ENCODE results near the gene JPH4.
"Not testable (repeated sequence)": the region's sequence is repeated elsewhere in the genome, so short reads cannot be mapped to it uniquely, and the experiment has no call there.

JPH4 gene

GRCh38 chr14:23600322-23600707, 21.7 kb upstream of the JPH4 start:
- H3K4me1 Mint-ChIP-seq = no peaks in the 10 kb centered on the region
- H3K9me3 Mint-ChIP-seq = no peaks in the 10 kb centered on the region
- no peak overlapping the region for H3K4me3 Mint-ChIP-seq
- H3K27me3 Mint-ChIP-seq = no peaks in the 10 kb centered on the region
- H3K27ac Mint-ChIP-seq = no peak overlapping the region
- H3K36me3 Mint-ChIP-seq = no peaks in the 10 kb centered on the region

DNA sequence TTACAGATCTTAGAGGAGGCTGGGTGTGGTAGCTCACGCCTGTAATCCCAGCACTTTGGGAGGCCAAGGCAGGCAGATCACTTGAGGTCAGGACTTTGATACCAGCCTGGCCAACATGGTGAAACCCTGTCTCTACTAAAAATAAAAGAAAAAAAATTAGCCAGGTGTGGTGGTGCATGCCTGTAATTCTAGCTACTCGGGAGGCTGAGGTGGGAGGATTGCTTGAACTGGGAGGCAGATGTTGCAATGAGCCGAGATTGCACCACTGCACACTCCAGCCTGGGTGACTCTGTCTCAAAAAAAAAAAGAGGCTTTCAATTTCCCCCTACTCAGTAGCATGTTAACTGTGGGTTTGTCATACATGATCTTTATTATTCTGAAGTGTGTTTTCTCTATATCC, 15.6 kb upstream of the JPH4 start:
- not testable (repeated sequence) for H3K4me1 Mint-ChIP-seq, H3K9me3 Mint-ChIP-seq, H3K27me3 Mint-ChIP-seq, H3K27ac Mint-ChIP-seq, H3K36me3 Mint-ChIP-seq, H3K4me3 Mint-ChIP-seq

DNA sequence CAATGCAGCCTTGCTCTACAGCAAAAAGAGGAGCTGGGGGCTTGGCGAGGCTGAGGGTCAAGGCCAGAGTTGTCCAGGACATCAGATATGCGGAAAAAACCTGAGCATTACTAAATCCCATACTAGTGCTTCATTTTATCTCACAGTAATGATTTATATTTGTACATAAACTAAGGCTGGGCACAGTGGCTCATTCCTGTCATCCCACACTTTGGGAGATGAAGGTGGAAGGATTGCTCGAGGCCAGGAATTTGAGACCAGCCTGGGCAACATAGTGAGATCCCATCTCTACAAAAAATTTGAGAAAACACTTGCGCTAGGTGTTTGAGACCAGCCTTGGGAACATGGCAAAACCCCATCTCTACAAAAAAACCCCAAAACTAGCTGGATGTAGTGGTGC, 11.6 kb upstream of the JPH4 start:
- Mint-ChIP-seq H3K27ac (no peak overlapping the region), H3K4me3 (no peak overlapping the region), H3K27me3 (peaks cover 2% of the 10 kb centered on the region), H3K4me1 (peaks cover 11% of the 10 kb centered on the region), H3K9me3 (no peaks in the 10 kb centered on the region), H3K36me3 (no peaks in the 10 kb centered on the region)

GRCh38 chr14:23589606-23590005, 11.0 kb upstream of the JPH4 start:
- Mint-ChIP-seq H3K9me3 (no peaks in the 10 kb centered on the region), H3K27ac (no peak overlapping the region)

DNA sequence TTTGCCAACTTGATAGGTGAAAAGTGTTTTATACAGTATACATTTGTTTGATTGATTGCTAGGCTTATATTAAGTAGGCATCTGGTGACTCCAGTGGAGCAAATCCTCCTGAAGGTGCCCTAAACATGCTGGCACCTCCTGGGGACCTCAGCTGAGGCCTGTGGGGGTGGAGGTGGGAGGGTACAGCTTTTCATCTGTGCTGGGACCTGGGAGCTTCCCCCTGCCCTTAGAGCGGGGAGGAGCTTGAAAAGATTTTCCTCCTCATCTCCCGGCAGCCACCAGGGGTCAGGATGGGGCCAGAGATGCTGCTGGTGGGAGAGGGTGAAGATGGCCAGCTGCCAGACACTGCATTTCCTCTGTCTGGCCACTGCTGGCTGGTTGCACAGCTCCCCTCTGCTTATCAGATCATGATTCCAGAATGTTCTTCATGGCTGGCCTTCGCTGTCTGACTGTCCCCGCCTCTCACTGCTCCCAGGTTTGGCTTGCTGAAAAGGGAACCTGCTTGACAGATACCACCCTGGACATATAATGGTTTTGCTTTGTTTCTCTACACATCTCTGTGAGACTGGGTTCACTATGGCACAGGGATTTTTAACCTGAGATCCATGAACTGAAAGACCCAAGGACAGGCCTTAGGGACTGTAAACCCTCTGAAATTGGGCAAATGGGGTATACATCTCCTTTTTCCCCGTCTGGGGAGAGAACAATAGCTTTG, 10.5 kb upstream of the JPH4 start:
- H3K9me3 Mint-ChIP-seq = no peaks in the 10 kb centered on the region
- peaks cover 2% of the 10 kb centered on the region for H3K27me3 Mint-ChIP-seq
- H3K4me1 Mint-ChIP-seq = peaks cover 11% of the 10 kb centered on the region

More at GRCh38 chr14:23589606-23590005, 11.0 kb upstream of the JPH4 start:
- H3K36me3 Mint-ChIP-seq = no peaks in the 10 kb centered on the region
- peaks cover 2% of the 10 kb centered on the region for H3K27me3 Mint-ChIP-seq
- peaks cover 11% of the 10 kb centered on the region for H3K4me1 Mint-ChIP-seq
- H3K4me3 Mint-ChIP-seq = no peak overlapping the region

DNA sequence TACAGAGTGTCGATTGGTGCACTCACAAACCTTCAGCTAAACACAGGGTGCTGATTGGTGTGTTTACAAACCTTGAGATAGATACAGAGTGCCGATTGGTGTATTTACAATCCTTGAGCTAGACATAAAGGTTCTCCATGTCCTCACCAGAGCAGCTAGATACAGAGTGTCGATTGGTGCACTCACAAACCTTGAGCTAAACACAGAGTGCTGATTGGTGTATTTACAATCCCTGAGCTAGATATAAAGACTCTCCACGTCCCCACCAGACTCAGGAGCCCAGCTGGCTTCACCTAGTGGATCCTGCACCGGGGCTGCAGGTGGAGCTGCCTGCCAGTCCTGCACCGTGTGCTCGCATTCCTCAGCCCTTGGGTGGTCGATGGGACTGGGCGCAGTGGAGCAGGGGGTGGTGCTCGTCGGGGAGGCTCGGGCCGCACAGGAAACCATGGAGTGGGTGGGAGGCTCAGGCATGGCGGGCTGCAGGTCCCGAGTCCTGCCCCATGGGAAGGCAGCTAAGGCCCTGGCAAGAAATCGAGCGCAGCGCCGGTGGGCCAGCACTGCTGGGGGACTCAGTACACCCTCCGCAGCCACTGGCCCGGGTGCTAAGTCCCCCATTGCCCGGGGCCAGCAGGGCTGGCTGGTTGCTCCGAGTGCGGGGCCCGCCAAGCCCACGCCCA, 6.1 kb upstream of the JPH4 start:
- not testable (repeated sequence) for H3K4me3 Mint-ChIP-seq, H3K27ac Mint-ChIP-seq, H3K9me3 Mint-ChIP-seq, H3K36me3 Mint-ChIP-seq
- Mint-ChIP-seq H3K27me3 (peaks cover 17% of the 10 kb centered on the region), H3K4me1 (peaks cover 11% of the 10 kb centered on the region)

More for the DNA sequence above, 10.5 kb upstream of the JPH4 start:
- no peak overlapping the region for H3K4me3 Mint-ChIP-seq
- no peak overlapping the region for H3K27ac Mint-ChIP-seq
- H3K36me3 Mint-ChIP-seq = no peaks in the 10 kb centered on the region

- H3K4me3 Mint-ChIP-seq, H3K4me1 Mint-ChIP-seq, H3K9me3 Mint-ChIP-seq, H3K27ac Mint-ChIP-seq, H3K36me3 Mint-ChIP-seq: not testable (repeated sequence)
- peaks cover 21% of the 10 kb centered on the region for H3K27me3 Mint-ChIP-seq
These were observed 5.4 kb upstream of the JPH4 start for GRCh38 chr14:23583761-23584526.

DNA sequence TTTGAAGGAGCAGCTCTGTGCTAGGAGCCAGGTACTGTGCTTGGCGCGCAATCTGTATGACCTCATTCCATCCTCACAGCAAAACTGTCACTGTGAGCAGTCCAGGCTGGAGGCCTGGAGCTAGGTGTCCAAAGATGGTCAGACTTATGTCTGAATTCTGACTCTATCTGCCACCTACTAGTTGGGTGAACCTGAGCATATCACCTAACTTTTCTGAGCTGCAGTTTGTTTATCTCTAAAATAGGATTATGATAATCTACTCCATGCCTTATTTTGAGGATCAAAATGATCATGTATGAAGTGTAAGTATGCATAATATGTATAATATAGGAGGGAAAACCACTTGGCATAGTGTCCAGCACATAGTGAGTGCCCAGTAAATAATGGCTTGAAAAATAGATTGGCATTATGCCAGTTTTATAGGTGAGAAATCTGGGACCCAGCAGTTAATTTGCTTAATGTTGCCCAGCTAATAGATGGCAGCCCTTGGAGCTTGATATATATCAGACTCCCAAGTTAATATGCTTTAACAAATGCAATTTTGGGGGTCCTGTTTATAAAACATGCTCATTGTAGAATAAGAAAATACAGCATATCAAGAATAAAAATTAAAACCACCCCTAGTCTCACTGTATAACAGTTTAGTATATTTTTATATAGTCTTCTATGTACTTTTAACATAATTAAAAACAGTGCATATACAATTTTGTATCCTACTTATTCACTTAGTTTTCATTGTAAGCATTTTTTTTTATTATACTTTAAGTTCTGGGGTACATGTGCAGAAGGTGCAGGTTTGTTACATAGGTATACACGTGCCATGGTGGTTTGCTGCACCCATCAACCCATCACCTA, 4.5 kb upstream of the JPH4 start:
- no peak overlapping the region for H3K4me3 Mint-ChIP-seq
- H3K4me1 Mint-ChIP-seq = peaks cover 4% of the 10 kb centered on the region
- no peaks in the 10 kb centered on the region for H3K9me3 Mint-ChIP-seq
- peaks cover 27% of the 10 kb centered on the region for H3K27me3 Mint-ChIP-seq
- no peaks in the 10 kb centered on the region for H3K36me3 Mint-ChIP-seq
- H3K27ac Mint-ChIP-seq = no peak overlapping the region

DNA sequence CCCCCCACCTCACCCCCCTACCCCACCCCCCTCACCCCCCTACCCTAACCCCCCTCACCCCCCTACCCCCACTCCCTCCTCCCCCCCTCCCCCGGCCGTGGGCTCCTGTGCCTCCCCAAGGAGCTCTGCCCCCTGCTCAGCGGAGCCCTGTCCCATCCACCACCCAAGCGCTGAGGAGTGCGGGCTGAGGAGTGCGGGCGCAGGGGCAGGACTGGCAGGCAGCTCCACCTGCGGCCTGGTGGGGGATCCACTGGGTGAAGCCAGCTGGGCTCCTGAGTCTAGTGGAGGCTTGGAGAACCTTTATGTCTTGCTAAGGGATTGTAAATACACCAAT, 2.3 kb upstream of the JPH4 start:
- Mint-ChIP-seq H3K4me3 (no peak overlapping the region), H3K27me3 (peaks cover 35% of the 10 kb centered on the region), H3K4me1 (peaks cover 11% of the 10 kb centered on the region), H3K9me3 (no peaks in the 10 kb centered on the region), H3K27ac (no peak overlapping the region), H3K36me3 (no peaks in the 10 kb centered on the region)

GRCh38 chr14:23580152-23580926, 1.7 kb upstream of the JPH4 start:
- H3K9me3 Mint-ChIP-seq = no peaks in the 10 kb centered on the region
- H3K4me1 Mint-ChIP-seq = peaks cover 11% of the 10 kb centered on the region

DNA sequence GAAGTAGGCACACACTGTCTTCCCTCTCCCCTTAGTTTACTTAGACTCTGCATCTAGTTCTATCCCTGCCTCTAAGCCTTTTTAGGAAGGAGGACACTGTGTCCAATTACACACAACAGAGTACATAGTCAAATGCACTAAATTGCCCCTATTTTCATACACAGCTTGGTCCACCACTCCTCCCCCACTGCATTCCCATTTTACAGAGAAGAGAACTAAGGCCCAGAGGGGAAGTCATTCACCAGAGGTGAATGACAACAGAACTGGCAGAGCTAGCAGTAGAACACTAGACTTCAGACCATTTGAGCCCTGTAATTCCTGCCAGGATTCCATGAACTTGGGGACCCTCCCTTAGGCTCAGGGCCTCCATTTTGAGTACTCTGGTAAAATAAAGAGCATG, 1.1 kb upstream of the JPH4 start:
- H3K4me1 Mint-ChIP-seq = peaks cover 11% of the 10 kb centered on the region
- peaks cover 2% of the 10 kb centered on the region for H3K36me3 Mint-ChIP-seq
- peaks cover 42% of the 10 kb centered on the region for H3K27me3 Mint-ChIP-seq
- no peak overlapping the region for H3K27ac Mint-ChIP-seq
- H3K9me3 Mint-ChIP-seq = no peaks in the 10 kb centered on the region
- H3K4me3 Mint-ChIP-seq = no peak overlapping the region

More at GRCh38 chr14:23580152-23580926, 1.7 kb upstream of the JPH4 start:
- Mint-ChIP-seq H3K27me3 (peaks cover 36% of the 10 kb centered on the region), H3K36me3 (peaks cover under 1% of the 10 kb centered on the region), H3K4me3 (no peak overlapping the region), H3K27ac (no peak overlapping the region)

DNA sequence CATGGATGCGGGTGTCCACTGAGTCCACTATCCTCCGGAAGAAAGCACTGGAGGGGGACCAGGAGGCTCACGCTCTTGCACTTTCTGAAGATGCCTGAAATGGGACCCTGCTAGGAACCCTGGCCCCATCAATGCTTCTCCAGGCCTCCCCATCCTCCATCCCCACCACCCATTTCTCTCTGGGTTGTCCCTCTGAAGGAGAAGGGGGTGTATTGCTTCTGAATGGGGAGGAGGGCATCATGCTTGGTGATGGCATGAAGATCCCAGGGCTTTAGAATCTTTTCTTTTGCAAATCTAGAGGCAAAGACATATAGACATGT, 681 bp upstream of the JPH4 start:
- Mint-ChIP-seq H3K27ac (no peak overlapping the region), H3K9me3 (no peaks in the 10 kb centered on the region), H3K27me3 (peaks cover 44% of the 10 kb centered on the region), H3K4me3 (no peak overlapping the region), H3K4me1 (peaks cover 11% of the 10 kb centered on the region), H3K36me3 (peaks cover 2% of the 10 kb centered on the region)

GRCh38 chr14:23577710-23578392, 739 bp downstream of the JPH4 start:
- Mint-ChIP-seq H3K27me3 (peaks cover 38% of the 10 kb centered on the region), H3K4me1 (peaks cover 11% of the 10 kb centered on the region), H3K36me3 (peaks cover 2% of the 10 kb centered on the region), H3K27ac (no peak overlapping the region), H3K4me3 (no peak overlapping the region), H3K9me3 (no peaks in the 10 kb centered on the region)

DNA sequence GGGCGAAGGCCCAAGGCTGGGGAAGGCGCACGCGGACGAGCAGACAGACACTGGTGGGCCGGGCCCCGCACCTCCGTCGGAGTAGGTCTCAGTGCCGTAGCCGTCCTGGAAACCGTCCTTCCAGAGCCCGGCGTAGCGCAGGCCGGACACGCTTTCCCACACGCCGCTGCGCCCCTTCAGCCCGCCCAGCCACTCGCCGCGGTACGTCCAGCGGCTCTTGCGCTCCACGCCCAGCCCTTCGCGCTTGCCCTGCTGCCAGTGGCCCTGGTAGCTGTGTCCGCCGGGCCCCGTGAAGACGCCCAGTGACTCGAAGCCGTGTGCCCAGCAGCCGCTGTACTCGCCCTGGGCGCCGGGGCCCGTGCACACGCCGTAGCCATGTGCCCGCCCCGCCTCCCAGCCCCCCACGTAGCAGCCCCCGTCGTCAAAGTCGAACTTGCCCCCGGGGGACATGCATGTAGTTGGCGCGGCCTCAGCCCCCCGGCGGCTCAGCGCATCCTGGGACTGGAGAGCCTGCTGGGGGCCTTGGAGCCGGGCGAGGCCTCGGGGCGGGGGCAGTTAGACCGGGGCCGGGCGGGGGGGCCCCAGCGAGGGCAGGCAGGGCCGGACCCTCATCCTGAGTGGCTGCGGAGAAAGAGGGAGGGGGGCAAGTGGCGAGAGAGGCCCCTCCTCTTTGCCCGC, 1.4 kb downstream of the JPH4 start:
- Mint-ChIP-seq H3K27me3 (peaks cover 35% of the 10 kb centered on the region), H3K36me3 (peaks cover 2% of the 10 kb centered on the region), H3K9me3 (no peaks in the 10 kb centered on the region), H3K27ac (no peak overlapping the region), H3K4me3 (peak overlapping the region; percentile 83), H3K4me1 (peaks cover 11% of the 10 kb centered on the region)
